ENCODE data around the gene TMEM87A. TPM values are rescaled to one million over a fixed set of nuclear protein-coding genes. Genes with fewer than 3 reads are reported as not detected.

The TMEM87A gene
- total RNA-seq, 2 donors from 2014 or later, result 39.8 to 94.4 TPM

- ATAC-seq (ENCODE audit: insufficient number of reproducible peaks, low FRiP score, low read depth), result no peak
- no peaks in the 10 kb centered on the region for H3K27me3 ChIP-seq (replicated peaks; ENCODE audit: insufficient read depth)
- no peak for TF ChIP-seq CTCF (IDR thresholded peaks at IDR 0.05)
- no peaks in the 10 kb centered on the region for H3K9me3 ChIP-seq
- H3K27ac ChIP-seq, result no peak overlapping the region
- H3K4me1 ChIP-seq (ENCODE audit: control insufficient read depth in 1 of 2, low read depth in 2 of 2), result no peaks in the 10 kb centered on the region
- no peak overlapping the region for H3K4me3 ChIP-seq
- DNase-seq (ENCODE audit: low spot score), result no peak
- H3K36me3 ChIP-seq, result peaks cover 36% of the 10 kb centered on the region
Observed at GRCh38 chr15:42228036-42228435, 45.2 kb downstream of the TMEM87A start.

DNA sequence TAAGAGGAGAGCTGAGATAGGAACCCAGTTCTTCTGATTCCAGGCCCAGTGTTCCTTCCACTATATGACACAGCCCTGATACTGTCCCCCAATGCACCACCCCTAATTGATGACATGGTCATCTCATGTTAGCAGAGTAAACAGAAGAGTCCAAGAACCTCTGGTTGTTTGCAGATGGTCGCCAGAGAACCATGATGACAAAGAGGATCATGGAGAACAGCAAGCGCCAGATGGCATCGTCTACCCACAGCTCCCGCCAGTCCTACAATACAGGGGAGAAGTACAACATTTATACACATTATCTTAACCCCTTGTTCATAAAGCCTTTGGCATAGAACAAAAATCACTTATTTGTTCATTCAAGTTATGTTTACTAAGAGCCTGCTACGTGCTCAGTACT, 46.6 kb downstream of the TMEM87A start:
- Histone ChIP-seq H3K4me3 (no peak overlapping the region), H3K4me1 (ENCODE audit: control insufficient read depth in 1 of 2, low read depth in 2 of 2) (no peaks in the 10 kb centered on the region), H3K27ac (no peak overlapping the region), H3K36me3 (peaks cover 40% of the 10 kb centered on the region), H3K27me3 (replicated peaks; ENCODE audit: insufficient read depth) (no peaks in the 10 kb centered on the region), H3K9me3 (no peaks in the 10 kb centered on the region)
- no peak for TF ChIP-seq CTCF (IDR thresholded peaks at IDR 0.05)
- DNase-seq (ENCODE audit: low spot score) (no peak), ATAC-seq (ENCODE audit: insufficient number of reproducible peaks, low FRiP score, low read depth) (no peak)

- no peak for TF ChIP-seq CTCF (IDR thresholded peaks at IDR 0.05)
- H3K36me3 ChIP-seq, result peaks cover 51% of the 10 kb centered on the region
- H3K9me3 ChIP-seq, result no peaks in the 10 kb centered on the region
- H3K4me3 ChIP-seq, result no peak overlapping the region
- ATAC-seq (ENCODE audit: insufficient number of reproducible peaks, low FRiP score, low read depth), result no peak
- no peak overlapping the region for H3K27ac ChIP-seq
- no peaks in the 10 kb centered on the region for H3K27me3 ChIP-seq (replicated peaks; ENCODE audit: insufficient read depth)
- DNase-seq (ENCODE audit: low spot score), result no peak
- H3K4me1 ChIP-seq (ENCODE audit: control insufficient read depth in 1 of 2, low read depth in 2 of 2), result no peaks in the 10 kb centered on the region
Observed at GRCh38 chr15:42220216-42220615, 53.0 kb downstream of the TMEM87A start.

- H3K27me3 ChIP-seq (replicated peaks; ENCODE audit: insufficient read depth), result no peaks in the 10 kb centered on the region
- H3K9me3 ChIP-seq, result no peaks in the 10 kb centered on the region
- H3K4me3 ChIP-seq, result no peak overlapping the region
- H3K36me3 ChIP-seq, result peaks cover 47% of the 10 kb centered on the region
- DNase-seq (ENCODE audit: low spot score) (no peak), ATAC-seq (ENCODE audit: insufficient number of reproducible peaks, low FRiP score, low read depth) (no peak)
- no peak overlapping the region for H3K27ac ChIP-seq
- H3K4me1 ChIP-seq (ENCODE audit: control insufficient read depth in 1 of 2, low read depth in 2 of 2), result no peaks in the 10 kb centered on the region
- no peak for TF ChIP-seq CTCF (IDR thresholded peaks at IDR 0.05)
Observed at GRCh38 chr15:42218953-42219592, 54.2 kb downstream of the TMEM87A start.

DNA sequence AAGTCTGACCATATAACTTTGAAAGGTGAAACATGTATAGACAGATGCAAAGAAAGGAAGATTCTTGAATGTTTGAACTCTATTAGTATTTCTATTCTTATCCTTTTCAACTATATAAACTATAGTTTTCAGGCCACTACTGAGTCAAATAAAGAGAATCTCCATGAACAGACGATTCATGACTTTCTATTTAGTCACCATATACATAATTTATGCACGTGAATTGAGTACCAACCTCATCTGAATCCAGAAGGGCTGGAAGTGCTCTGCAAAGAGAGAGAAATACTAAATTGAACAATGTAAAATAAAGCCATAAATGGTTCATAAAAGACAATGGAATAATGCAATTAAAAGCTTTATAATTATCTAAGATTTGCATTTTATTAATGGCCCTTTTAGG, 55.7 kb downstream of the TMEM87A start:
- H3K36me3 ChIP-seq, result peaks cover 45% of the 10 kb centered on the region

More for the DNA sequence above, 55.7 kb downstream of the TMEM87A start:
- no peak for TF ChIP-seq CTCF (IDR thresholded peaks at IDR 0.05)
- no peaks in the 10 kb centered on the region for H3K9me3 ChIP-seq
- H3K27ac ChIP-seq, result no peak overlapping the region
- no peak for ATAC-seq (ENCODE audit: insufficient number of reproducible peaks, low FRiP score, low read depth)
- DNase-seq (ENCODE audit: low spot score), result no peak
- H3K27me3 ChIP-seq (replicated peaks; ENCODE audit: insufficient read depth), result no peaks in the 10 kb centered on the region
- no peak overlapping the region for H3K4me3 ChIP-seq
- H3K4me1 ChIP-seq (ENCODE audit: control insufficient read depth in 1 of 2, low read depth in 2 of 2), result no peaks in the 10 kb centered on the region

Measured in thoracic aorta (tissue), 2 donors.